ENCODE measurements around the gene ZFTA. TPM values are rescaled to one million over a fixed set of nuclear protein-coding genes. Genes with fewer than 3 reads are reported as not detected.

Gene ZFTA
- total RNA-seq, 1 donor from 2014 or later, result 17.5 TPM

- DNase-seq (ENCODE audit: low read depth, low spot score), result no peak
Measured at GRCh38 chr11:63756919-63757761, 11.4 kb downstream of the ZFTA start.

GRCh38 chr11:63749624-63750023 is 19.0 kb downstream of the ZFTA start:
- DNase-seq (ENCODE audit: low read depth, low spot score), result no peak

- DNase-seq (ENCODE audit: low read depth, low spot score), result no peak
Measured at GRCh38 chr11:63747011-63747410, 21.6 kb downstream of the ZFTA start.

DNA sequence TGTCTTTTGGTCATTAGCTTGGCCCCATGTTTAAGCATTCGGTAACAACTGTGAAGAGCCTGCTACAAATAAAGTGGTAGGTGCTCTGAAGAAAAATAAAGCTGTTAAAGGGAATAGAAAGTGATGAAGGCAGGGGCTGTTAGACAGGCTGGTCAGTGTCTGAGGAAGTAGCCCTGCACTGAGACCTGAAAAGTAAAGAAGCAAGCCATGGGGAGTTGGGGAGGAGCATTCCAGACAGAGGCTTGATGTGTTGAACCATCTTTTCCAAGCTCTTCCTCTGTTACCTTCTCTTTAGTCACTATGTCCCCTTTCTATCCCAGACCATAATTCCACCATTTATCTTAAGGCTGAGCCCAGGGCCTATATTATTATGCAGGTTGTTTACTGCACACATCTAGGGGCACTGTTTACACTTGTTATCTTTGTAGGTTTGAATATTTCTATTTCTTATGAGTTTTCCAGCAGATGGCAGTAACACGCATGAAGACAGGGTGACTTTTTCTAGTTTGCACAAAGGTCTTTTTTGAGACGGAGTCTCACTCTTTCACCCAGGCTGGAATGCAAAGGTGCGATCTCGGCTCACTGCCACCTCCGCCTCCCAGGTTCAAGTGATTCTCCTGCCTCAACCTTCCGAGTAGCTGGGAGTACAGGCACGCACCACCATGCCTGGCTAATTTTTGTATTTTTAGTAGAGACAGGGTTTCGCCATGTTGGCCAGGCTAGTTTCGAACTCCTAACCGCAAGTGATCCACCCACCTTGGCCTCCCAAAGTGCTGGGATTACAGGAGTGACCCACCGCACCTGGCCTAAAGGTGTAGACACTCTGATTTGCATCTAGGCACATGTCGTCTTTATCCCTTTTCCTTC is 23.0 kb downstream of the ZFTA start:
- DNase-seq (ENCODE audit: low read depth, low spot score), result no peak

DNA sequence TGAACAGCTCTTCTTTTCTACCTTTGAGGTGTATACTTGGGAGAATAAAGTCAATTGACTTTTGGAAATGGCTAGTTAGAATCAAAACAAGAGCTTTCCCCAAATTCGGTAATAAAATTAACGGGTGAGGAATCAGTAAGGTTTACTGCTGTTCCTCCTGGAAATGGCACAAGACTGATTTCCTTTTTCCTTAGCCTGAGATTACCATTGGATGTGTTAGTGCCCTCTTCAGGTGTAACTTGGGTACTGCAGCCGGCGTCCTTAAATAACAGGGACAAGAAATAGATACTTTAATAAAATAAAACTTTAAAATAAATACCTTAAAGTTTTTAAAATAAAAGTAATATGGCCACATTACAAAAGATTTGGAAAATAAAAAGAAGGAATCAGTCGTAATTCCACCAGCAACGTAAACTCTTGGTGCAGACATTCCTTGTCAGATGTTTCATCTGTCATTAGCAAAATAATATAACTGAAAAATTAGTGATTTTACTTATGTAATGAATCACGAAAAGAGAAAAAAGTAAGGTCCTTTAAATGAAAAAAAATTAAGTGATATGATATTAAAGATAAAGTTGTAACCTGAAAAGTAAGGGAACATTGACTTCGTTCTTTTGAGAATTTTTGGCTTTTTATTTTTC is 29.7 kb downstream of the ZFTA start:
- peak; percentile 48 for DNase-seq (ENCODE audit: low read depth, low spot score)

- no peak for DNase-seq (ENCODE audit: low read depth, low spot score)
Measured at GRCh38 chr11:63737718-63738117, 30.9 kb downstream of the ZFTA start.

DNA sequence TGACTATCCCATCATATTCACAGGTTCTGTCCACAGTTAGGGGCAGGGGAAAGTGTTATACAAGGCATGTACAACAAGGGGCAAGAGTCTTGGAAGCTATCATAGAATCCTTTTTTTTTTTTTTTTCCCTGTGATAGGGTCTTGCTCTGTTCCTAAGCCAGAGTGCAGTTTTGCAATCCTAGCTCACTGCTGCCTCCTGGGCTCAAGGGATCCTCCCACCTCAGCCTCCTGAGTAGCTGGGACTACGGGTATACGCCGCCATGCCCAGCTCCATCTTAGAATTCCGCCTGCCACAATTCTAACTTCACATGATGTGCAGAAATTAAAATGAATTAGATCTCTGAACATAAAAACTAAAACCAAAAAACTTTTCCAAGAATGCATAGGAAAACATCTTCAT is 31.7 kb downstream of the ZFTA start:
- no peak for DNase-seq (ENCODE audit: low read depth, low spot score)

DNA sequence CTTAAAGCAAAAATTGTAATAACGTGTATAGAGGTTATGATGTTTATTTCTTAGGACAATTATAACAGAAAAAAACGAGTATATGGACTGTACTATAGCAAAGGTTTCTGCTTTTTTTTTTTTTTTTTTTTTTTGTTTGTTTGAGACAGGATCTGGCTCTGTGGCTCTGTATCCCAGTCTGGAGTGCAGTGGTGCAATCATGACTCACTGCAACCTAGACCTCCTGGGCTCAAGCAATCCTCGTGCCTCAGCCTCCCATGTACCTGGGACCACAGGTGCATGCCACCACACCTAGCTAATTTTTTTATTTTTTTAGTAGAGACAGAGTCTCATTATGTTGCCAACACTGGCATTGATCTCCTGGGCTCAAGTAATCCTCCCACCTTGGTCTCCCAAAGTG is 39.2 kb downstream of the ZFTA start:
- no peak for DNase-seq (ENCODE audit: low read depth, low spot score)

- DNase-seq (ENCODE audit: low read depth, low spot score), result no peak
Measured at GRCh38 chr11:63720611-63721010, 48.0 kb downstream of the ZFTA start.

GRCh38 chr11:63719987-63720386 is 48.6 kb downstream of the ZFTA start:
- no peak for DNase-seq (ENCODE audit: low read depth, low spot score)

DNA sequence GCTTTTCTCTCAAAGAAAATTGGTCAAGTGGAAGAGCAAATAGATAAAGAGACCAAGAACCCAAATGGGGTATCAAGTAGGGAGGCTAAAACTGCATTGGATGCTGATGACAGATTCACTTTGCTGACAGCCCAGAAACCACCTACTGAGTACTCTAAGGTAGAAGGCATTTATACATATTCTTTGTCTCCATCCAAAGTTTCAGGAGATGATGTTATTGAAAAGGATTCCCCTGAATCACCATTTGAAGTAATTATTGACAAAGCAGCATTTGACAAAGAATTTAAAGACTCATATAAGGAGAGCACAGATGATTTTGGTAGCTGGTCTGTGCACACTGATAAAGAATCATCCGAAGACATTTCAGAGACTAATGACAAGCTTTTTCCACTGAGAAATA is 49.6 kb downstream of the ZFTA start:
- no peak for DNase-seq (ENCODE audit: low read depth, low spot score)

Other genes starting within 250 kb of the ZFTA start
- 2.9 and 4.2 TPM in 2 replicates for gene PLAAT4, start 232.0 kb downstream of the ZFTA start, total RNA-seq
- not detected in 2 replicates for gene PLAAT2, start 205.4 kb downstream of the ZFTA start, total RNA-seq
- 44.7 and 57.6 TPM in 2 replicates for gene PLAAT3, start 154.3 kb downstream of the ZFTA start, total RNA-seq
- gene ATL3, start 97.4 kb downstream of the ZFTA start, total RNA-seq, result 107 and 123 TPM in 2 replicates
- 41.5 and 51.5 TPM in 2 replicates for gene RTN3, start 87.3 kb downstream of the ZFTA start, total RNA-seq
- 17.1 and 29.0 TPM in 2 replicates for gene SPINDOC, start 44.7 kb upstream of the ZFTA start, total RNA-seq
- gene MARK2, start 70.3 kb upstream of the ZFTA start, total RNA-seq, result 9.2 and 12.5 TPM in 2 replicates
- gene RCOR2, start 148.4 kb upstream of the ZFTA start, total RNA-seq, result 0.21 and 1.3 TPM in 2 replicates
- gene NAA40, start 170.2 kb upstream of the ZFTA start, total RNA-seq, result 12.1 and 12.6 TPM in 2 replicates
- gene COX8A, start 205.8 kb upstream of the ZFTA start, total RNA-seq, result 263 and 308 TPM in 2 replicates
- gene OTUB1, start 217.7 kb upstream of the ZFTA start, total RNA-seq, result 67.9 and 71.6 TPM in 2 replicates